Measurements from ENCODE around the gene TMED1. TPM values are rescaled to one million over a fixed set of nuclear protein-coding genes. Genes with fewer than 3 reads are reported as not detected.

The TMED1 gene
- total and polyA plus RNA-seq, 2 donors from 2014 or later, result 36.0 to 60.6 TPM

DNA sequence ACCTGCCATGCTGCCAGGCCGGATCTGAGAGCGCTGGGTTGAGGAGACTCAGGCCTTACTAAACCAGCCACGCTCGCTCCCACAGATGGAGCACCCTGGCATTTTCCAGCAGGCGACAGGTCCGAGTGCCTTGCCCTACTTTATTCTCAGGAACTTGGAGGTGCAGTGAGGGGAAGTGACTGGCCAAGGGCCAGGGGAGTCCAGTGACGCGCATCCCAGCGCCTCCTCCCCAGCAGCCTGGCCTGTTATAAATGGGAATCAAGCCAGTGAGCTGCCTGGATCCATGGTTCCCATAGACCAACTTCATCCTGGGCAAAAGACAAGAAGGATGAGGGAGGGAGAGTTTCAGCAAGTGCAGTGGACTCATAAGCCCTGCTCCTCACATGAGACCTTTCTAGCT is 35.5 kb downstream of the TMED1 start:
- H3K27ac ChIP-seq (ENCODE audit: low read depth in 2 of 2, low read length in 2 of 2), result no peak overlapping the region
- intact Hi-C loops (cut with DNase I), result no loop called here
- no peaks in the 10 kb centered on the region for H3K9me3 ChIP-seq (ENCODE audit: control insufficient read depth in 2 of 3, insufficient read depth in 1 of 3, low read length in 3 of 3)
- no peaks in the 10 kb centered on the region for H3K27me3 ChIP-seq (ENCODE audit: control insufficient read depth, insufficient read depth, low read length)
- no peak overlapping the region for H3K9ac ChIP-seq (ENCODE audit: low read length in 3 of 3)
- no peaks in the 10 kb centered on the region for H3K4me1 ChIP-seq (ENCODE audit: control insufficient read depth in 2 of 3, insufficient read depth in 2 of 3, low read depth in 1 of 3, low read length in 3 of 3)
- no peak overlapping the region for H3K4me3 ChIP-seq (ENCODE audit: low read length in 3 of 3)
- TF ChIP-seq, protein P1, sequence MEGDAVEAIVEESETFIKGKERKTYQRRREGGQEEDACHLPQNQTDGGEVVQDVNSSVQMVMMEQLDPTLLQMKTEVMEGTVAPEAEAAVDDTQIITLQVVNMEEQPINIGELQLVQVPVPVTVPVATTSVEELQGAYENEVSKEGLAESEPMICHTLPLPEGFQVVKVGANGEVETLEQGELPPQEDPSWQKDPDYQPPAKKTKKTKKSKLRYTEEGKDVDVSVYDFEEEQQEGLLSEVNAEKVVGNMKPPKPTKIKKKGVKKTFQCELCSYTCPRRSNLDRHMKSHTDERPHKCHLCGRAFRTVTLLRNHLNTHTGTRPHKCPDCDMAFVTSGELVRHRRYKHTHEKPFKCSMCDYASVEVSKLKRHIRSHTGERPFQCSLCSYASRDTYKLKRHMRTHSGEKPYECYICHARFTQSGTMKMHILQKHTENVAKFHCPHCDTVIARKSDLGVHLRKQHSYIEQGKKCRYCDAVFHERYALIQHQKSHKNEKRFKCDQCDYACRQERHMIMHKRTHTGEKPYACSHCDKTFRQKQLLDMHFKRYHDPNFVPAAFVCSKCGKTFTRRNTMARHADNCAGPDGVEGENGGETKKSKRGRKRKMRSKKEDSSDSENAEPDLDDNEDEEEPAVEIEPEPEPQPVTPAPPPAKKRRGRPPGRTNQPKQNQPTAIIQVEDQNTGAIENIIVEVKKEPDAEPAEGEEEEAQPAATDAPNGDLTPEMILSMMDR (IDR thresholded peaks at IDR 0.05; ENCODE audit: borderline replicate concordance, extremely low read depth, insufficient read depth), result no peak
- H3K36me3 ChIP-seq (ENCODE audit: control insufficient read depth in 2 of 3, insufficient read depth in 3 of 3, low read length in 3 of 3), result peaks cover 5 to 64% (median 31%) of the 10 kb centered on the region in 3 donors
- FAIRE-seq, result no peak
- DNase-seq, result no peak

DNA sequence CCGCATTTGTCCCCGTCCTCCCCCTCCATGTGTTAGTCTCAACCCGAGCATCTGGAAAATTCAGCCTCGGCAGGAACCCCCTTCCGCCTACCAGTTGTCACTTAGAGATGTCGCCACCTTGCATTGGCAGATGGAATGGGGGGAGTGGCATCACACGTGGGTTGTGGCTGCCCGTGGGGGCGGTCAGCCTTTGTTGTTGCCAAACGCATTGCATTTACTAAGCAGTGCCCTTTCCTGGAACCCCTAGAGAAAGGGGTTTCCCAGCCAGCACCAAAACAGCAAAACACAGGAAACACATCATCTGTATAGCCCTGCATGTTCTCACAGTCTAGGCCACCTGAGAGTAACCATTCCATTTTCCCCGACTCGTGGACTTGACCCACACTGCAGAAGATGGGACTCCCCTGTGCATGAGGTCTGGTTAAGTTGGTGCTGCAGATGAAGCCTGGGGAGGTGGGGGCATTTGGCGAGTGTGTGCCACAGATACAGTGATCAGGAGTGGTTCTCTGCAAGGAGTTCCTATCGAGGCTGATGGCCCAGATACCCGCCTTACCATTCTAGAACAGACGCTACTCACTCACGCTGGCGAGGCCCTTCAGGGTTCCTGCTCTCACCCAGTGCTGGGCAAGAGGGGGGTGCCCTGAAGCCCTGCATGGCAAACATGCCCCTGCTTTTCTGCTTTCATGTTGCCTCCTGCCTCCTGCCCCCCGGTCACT is 38.3 kb downstream of the TMED1 start:
- no peak overlapping the region for H3K27ac ChIP-seq (ENCODE audit: low read depth in 2 of 2, low read length in 2 of 2)
- no peak for FAIRE-seq
- intact Hi-C loops (cut with DNase I), result no loop called here

DNA sequence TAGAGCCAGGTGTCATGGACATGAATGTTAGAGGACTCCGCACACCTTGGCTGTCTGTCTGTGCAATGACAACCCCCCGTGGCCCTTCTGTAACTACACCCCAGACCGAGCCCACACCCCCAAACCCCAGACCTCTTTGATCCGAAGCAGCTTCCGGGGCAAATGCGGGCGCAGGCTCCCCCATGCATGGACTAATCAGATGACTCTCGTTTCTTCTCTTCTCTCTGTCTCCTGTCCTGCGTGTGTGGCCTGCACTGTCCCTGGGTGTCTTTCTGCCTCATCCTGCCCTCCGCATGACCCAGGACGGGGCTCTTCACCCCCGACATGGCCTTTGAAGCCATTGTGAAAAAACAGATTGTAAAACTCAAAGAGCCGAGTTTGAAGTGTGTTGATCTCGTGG is 38.9 kb downstream of the TMED1 start:
- no peak overlapping the region for H3K4me3 ChIP-seq (ENCODE audit: low read length in 3 of 3)
- TF ChIP-seq, protein P1 (IDR thresholded peaks at IDR 0.05; ENCODE audit: borderline replicate concordance, extremely low read depth, insufficient read depth), result no peak
- H3K9me3 ChIP-seq (ENCODE audit: control insufficient read depth in 2 of 3, insufficient read depth in 1 of 3, low read length in 3 of 3), result no peaks in the 10 kb centered on the region
- H3K27ac ChIP-seq (ENCODE audit: low read depth in 2 of 2, low read length in 2 of 2), result no peak overlapping the region
- DNase-seq (no peak), FAIRE-seq (no peak)
- no peak overlapping the region for H3K9ac ChIP-seq (ENCODE audit: low read length in 3 of 3)
- H3K36me3 ChIP-seq (ENCODE audit: control insufficient read depth in 2 of 3, insufficient read depth in 3 of 3, low read length in 3 of 3), result peaks cover 4 to 65% (median 39%) of the 10 kb centered on the region in 3 donors
- intact Hi-C loops (cut with DNase I), result no loop called here
- H3K27me3 ChIP-seq (ENCODE audit: control insufficient read depth, insufficient read depth, low read length), result no peaks in the 10 kb centered on the region
- no peaks in the 10 kb centered on the region for H3K4me1 ChIP-seq (ENCODE audit: control insufficient read depth in 2 of 3, insufficient read depth in 2 of 3, low read depth in 1 of 3, low read length in 3 of 3)

More for the DNA sequence above, 38.3 kb downstream of the TMED1 start:
- Histone ChIP-seq H3K9me3 (ENCODE audit: control insufficient read depth in 2 of 3, insufficient read depth in 1 of 3, low read length in 3 of 3) (no peaks in the 10 kb centered on the region), H3K36me3 (ENCODE audit: control insufficient read depth in 2 of 3, insufficient read depth in 3 of 3, low read length in 3 of 3) (peaks cover 4 to 66% (median 36%) of the 10 kb centered on the region in 3 donors), H3K4me3 (ENCODE audit: low read length in 3 of 3) (no peak overlapping the region), H3K4me1 (ENCODE audit: control insufficient read depth in 2 of 3, insufficient read depth in 2 of 3, low read depth in 1 of 3, low read length in 3 of 3) (no peaks in the 10 kb centered on the region), H3K9ac (ENCODE audit: low read length in 3 of 3) (no peak overlapping the region), H3K27me3 (ENCODE audit: control insufficient read depth, insufficient read depth, low read length) (no peaks in the 10 kb centered on the region)
- TF ChIP-seq, protein P1 (IDR thresholded peaks at IDR 0.05; ENCODE audit: borderline replicate concordance, extremely low read depth, insufficient read depth), result no peak
- DNase-seq, result no peak
